ENCODE measurements around the gene REC114. TPM values are rescaled to one million over a fixed set of nuclear protein-coding genes. Genes with fewer than 3 reads are reported as not detected.
A peak's percentile ranks its signal among the peaks of the same experiment; 100 is the strongest.
"Not testable (repeated sequence)": the region's sequence is repeated elsewhere in the genome, so short reads cannot be mapped to it uniquely, and the experiment has no call there.

The REC114 gene
- total RNA-seq, 1 experiment from 2014 or later: not detected

DNA sequence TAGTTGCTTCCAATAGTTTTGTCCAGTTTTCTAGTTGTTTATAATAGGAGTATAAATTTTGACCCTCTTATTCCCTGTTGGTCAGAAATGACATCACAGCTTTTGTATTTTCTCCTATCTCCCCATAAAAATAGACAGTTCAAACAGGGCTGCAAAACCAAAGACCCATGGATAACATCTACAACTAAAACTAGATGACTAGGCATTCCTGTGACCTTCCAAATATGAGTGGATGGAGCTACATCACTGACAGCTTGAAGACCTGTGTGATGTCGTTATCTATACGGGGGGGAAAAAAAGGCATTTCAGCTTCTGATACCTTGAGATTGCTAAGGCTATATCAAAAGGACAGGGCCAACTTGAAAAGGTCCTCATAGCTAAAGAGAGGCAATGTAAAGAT lies 84.6 kb downstream of the REC114 start:
- DNase-seq (ENCODE audit: low spot score): no peak

GRCh38 chr15:73530649-73531048 lies 87.7 kb downstream of the REC114 start:
- no peak for DNase-seq (ENCODE audit: low spot score)

DNA sequence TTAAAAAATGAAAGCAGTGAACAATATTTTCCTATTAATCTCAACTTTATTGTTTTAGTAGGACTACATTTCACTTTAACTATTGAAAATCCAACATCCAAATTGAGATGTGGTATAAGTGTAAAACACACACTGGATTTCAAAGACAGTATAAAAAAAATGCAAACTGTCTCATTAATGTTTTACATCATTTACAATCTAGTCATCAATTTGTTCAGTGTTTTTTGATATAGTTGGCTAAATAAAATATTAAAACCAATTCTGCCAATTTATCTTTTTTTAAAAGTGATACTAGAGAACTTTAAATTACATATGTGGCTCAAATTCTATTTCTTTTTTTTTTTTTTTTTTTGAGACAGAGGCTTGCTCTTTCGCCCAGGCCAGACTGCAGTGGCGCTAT lies 95.2 kb downstream of the REC114 start:
- no peak for DNase-seq (ENCODE audit: low spot score)

- no peak for DNase-seq (ENCODE audit: low spot score)
Measured at GRCh38 chr15:73538563-73539211, 95.7 kb downstream of the REC114 start.

GRCh38 chr15:73539212-73540128 lies 96.5 kb downstream of the REC114 start:
- DNase-seq (ENCODE audit: low spot score): no peak

DNA sequence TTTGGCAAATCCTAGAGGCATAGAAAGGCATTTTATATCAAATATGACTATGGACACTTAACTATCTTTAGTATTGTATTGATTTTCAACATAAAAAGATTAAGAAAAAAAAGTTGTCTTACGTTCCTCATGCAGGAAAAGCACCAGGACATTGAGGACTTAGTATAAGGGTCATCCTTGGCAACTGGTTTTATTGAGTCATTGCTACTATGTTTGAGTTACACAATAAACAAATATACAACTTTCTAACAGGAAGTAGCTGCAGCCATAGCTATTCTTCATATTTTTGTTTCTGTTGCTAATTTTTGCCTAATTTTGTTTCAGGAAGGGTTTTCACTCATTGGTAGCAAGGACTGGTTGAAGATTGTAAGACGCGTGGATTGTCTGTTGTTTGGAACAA lies 97.2 kb downstream of the REC114 start:
- no peak for DNase-seq (ENCODE audit: low spot score)

DNA sequence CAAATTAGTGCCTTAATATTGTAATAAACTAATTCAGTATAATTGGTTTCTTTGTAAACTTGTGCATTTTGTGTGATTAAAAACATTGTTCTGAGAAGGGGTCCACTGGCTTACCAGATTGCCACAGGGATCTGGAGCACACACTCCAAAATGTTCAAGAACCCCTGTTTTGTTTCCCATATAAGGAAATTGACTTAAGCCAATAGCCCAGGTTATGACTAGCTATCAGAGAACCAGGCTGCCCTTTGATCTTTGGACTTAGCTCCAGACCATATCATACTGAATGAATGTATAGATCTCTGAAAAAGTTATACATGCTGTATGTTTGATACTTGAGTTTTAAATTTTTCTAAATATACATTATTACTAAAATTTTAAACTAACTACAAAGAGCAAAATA lies 98.5 kb downstream of the REC114 start:
- DNase-seq (ENCODE audit: low spot score): no peak

DNA sequence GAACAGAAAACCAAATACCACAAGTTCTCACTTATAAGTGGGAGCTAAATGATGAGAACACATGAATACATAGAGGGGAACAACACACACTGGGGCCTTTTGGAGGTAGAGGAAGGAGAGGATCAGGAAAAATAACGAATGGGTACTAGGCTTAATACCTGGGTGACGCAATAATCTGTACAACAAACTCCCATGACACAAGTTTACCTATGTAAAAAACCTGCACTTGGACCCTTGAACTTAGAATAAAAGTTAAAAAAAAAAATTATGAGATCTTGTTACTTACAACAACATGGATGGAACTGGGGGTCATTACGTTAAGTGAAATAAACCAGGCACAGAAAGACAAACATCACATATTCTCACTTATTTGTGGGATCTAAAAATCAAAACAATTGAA lies 106.0 kb downstream of the REC114 start:
- DNase-seq (ENCODE audit: low spot score): not testable (repeated sequence)

- DNase-seq (ENCODE audit: low spot score): no peak
Measured at GRCh38 chr15:73550190-73550589, 107.2 kb downstream of the REC114 start.

GRCh38 chr15:73555080-73555479 lies 112.1 kb downstream of the REC114 start:
- DNase-seq (ENCODE audit: low spot score): no peak

- DNase-seq (ENCODE audit: low spot score): no peak
Measured at GRCh38 chr15:73558529-73558928, 115.6 kb downstream of the REC114 start.

GRCh38 chr15:73560501-73561117 lies 117.6 kb downstream of the REC114 start:
- DNase-seq (ENCODE audit: low spot score): peak; percentile 45

DNA sequence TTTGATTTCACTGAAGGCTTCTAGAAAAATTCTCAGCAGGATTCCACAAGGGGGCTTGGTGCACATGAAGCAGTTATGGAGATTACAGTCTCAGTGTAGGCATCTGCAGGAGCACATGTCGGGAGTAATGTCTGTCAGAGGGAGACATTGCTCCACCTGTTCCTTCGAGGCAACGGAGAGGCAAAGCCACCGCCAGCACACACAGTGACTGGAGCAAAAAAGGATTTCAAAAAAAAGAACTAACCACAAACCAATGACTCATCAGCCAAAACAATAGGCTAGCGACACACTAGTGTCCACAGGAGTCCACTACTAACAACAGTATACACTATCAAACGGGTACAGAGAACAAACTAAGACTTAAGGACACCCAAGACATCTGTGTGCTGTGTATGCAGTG lies 121.3 kb downstream of the REC114 start:
- DNase-seq (ENCODE audit: low spot score): peak; percentile 70

DNA sequence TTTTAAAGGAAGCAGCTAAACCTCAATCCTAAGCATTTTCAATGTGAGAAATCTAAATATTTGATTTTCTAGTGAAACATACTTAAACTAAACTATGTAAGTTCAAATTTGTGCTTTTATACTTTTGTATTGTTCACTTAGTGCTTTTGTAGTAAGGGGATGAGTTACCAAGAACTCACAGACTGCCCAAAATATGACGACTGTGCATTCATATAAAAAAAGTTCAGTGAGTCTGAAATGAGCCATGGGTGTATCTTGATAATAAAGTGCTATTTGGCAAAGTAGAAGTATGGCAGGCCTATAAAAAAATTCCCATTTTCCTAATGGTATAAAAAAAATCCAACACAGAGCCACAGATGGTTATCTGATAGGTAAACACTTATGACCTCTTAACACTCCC lies 124.1 kb downstream of the REC114 start:
- DNase-seq (ENCODE audit: low spot score): no peak

DNA sequence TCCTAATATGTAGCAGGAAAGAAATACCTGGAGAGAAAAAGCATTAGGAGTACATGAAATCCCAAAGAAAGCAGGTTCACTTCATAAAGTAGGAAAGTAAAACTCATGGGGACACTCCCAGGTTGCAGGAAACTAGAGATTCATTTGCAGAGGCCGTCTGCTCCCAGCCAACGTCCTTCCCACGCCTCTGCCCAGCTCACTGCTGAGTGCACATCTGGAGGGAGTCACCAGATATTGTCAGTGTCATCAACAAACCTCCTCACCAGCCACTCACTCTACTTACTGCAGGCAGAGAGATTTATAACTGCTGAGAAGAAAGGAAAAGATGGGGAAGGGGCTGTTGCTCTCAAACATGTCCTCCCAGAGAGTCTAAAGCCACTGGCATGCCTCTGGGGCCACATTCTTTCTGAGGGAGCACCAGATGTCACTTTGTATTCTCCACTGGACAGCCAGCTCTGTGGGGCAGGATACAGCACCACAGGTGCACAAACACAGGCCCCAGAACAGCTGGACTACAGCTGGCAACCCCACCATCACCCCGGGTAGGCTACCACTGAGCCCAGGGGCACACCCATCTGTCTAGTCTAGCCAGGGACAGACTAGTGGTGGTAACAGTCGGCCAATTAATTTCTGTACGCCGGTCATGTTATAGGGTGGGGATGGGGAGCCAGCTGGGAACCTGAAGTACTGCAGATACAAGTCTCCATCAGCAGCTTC lies 125.8 kb downstream of the REC114 start:
- no peak for DNase-seq (ENCODE audit: low spot score)

- no peak for DNase-seq (ENCODE audit: low spot score)
Measured at GRCh38 chr15:73569361-73569760, 126.4 kb downstream of the REC114 start.

DNA sequence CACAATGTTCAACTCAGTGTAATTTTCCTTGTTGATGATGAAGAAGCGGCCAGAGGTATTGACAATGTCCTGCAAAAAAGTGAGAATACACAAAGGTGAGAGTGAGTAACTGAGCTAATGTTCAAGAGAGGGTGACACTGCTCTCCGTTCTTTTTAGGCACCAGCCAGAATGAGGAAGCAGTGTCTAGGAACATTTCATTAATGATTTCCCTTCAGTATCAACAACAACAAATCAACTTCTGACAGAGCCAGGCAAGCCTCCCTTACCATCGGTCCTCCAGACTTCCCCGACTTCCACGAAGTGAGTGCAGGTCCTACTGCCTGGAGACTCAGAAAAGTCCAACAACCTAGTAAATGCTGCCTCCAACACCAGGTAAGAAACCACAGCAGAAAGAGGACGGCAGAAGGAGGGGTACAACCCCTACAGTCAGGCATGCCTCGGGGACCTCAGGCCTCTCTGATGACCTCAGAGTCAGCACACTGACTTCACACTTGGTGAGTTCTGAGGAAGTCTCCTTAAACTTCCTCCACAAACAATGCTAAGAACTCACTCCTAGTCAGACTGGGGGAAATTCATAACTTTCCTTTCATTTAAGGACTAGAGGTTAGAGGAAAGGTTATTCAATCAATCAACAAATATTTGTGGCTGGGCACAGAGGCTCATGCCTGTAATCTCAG lies 127.5 kb downstream of the REC114 start:
- DNase-seq (ENCODE audit: low spot score): no peak

DNA sequence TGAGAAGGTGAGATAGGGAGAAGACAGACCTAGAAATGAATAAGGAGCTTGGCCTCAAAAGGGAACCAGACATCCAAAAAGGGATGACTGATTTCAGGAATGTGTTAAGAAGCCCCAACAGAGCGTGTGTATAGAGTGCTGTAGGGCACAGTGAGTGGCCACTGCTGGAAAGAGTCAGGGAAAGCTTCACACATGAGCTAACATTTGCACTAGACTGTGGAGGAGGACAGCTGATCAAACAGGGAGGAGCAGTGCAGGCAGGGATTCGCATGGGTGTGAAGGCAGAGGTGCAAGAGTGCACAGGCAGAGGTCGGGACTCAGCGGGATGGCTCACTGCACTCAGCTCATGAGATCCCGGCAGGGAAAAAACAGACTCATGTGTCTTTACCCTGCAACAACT lies 128.4 kb downstream of the REC114 start:
- no peak for DNase-seq (ENCODE audit: low spot score)

DNA sequence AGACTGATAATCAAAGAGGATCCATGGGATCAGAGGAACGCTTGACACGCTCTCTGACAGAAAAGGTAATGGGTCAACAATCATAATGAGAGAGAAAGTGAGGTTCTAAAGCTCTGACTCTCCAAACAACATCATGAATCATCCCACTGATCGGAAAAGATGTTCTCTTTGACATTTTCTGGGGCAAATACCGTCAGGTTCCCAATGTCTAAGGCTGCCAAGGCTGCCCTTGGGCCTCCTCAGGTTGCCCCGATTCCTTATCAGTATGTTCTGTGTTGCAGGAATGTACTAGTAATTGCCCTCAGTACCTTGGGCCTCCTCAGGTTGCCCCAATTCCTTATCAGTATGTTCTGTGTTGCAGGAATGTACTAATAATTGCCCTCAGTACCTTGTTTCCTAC lies 129.3 kb downstream of the REC114 start:
- no peak for DNase-seq (ENCODE audit: low spot score)

GRCh38 chr15:73573037-73573436 lies 130.1 kb downstream of the REC114 start:
- no peak for DNase-seq (ENCODE audit: low spot score)

- DNase-seq (ENCODE audit: low spot score): no peak
Measured at GRCh38 chr15:73573572-73573971, 130.6 kb downstream of the REC114 start.

All from H4 (cell line).